HG03342 (cell line): Measurements from ENCODE around the gene INHBA.

Experiments
- ATAC-seq: cut with Tn5 transposase; IDR thresholded peaks from one replicate; pipeline ENCODE4 v1.9.1; 2021; ENCODE audit warnings: mild to moderate bottlenecking, moderate library complexity; ENCODE audit not compliant: unreplicated experiment

The INHBA gene

DNA sequence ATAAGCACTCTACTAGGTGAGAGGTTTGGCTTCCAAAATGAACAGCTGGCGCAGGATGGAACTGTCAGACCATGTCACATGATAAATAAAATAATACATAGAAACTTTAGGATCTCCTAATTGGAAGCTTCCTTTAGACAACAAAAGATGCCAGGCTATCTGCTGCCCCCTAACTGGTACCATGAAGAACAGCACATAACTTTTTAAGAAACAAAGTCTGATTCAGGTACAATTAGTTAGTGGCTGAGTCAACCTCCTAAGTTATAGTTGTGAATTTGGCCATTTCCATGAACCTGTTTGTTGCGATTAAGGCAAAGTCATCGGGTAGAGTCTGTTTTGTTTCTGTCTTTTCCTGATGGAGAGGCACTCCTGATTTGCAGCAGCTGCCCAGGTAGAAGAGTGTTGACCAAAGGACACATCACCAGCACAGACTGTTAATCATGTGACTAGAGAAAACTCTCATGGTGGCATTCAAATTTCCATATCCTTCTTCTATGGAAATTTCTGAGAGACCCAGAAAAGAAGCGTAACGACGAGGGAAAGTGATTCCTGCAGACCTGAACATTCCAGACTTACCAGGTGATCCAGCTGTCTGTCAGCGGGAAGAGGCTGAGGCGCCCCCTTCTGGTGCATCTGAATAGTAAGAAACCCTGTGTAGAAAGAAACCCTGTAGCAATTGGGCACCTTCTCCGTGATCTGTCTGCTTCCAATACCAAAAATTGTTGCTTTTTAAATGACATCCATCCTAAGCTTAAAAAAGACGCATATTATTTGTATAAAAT is 8.6 kb upstream of the INHBA start:
- no peak for ATAC-seq

DNA sequence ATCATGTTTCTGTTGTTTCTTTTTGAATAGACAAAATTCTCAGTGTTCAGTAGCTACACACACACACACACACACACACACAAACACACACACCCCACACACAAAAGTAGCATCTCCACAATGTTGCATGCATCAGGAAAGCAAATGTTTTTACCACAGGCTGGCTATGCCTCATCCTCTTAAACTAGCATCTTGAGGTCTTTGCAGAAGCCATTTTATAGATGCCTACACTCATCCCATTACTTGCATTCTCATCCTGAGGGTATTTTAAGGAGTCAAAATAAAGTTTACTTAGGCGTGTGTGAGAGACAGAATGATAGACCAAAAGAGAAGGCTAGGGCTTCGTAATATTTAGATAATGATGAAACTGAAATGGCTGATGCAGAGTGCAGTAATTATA is 7.9 kb upstream of the INHBA start:
- ATAC-seq, result no peak

DNA sequence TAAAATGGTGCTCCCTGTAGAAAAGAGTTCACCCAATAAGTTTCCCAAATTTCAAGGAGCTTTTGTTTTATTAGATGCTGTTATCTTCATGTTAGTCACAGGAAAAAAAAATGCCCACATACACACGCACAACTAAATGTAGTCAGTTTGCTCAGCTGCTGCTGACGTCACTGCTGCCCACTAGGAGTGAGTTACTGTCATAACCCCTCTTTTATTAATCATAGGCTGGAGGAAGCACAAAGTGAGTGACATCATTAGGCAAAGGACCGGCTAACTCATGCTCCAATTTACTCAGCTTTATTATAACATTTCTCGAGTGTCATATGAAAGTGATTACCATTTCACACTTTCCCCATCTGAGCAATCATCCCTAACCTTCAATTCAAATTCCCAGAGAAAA is 6.7 kb upstream of the INHBA start:
- ATAC-seq, result no peak

DNA sequence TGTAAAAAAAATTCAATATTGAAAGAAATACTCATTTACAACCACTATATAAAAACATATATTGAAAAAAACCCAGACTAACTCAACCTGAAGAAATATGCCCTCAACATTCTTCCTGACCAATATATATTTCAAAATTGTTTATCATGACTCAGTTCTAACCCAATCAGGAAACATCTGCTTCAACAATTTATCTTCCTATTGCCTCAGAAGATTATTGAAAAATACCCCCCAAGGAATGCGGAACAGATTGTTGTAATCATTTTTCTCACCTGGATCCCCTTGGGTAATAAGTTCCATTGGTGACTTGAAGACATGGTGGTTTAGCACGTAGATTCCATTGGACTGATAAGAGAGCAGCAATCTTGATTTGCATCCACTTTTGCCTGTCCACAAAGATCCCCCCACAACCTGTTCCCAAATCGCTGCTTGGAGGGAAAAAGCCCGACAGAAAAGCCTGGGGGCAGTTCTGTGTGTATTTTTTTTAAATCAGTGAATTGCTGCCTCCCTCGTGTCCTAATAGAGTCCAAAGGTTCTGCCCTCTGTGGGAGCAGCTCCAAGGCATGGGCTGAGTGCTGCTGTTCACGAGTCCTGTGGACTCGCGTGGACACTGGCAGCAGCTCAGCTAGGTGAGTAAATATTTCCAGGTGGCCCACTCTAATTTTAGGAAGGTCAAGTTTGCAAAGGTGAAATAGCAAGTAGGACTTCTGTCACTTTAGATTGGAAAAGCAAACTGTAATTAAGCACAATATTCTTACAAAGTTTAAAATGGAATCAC is 5.9 kb upstream of the INHBA start:
- ATAC-seq, result no peak

DNA sequence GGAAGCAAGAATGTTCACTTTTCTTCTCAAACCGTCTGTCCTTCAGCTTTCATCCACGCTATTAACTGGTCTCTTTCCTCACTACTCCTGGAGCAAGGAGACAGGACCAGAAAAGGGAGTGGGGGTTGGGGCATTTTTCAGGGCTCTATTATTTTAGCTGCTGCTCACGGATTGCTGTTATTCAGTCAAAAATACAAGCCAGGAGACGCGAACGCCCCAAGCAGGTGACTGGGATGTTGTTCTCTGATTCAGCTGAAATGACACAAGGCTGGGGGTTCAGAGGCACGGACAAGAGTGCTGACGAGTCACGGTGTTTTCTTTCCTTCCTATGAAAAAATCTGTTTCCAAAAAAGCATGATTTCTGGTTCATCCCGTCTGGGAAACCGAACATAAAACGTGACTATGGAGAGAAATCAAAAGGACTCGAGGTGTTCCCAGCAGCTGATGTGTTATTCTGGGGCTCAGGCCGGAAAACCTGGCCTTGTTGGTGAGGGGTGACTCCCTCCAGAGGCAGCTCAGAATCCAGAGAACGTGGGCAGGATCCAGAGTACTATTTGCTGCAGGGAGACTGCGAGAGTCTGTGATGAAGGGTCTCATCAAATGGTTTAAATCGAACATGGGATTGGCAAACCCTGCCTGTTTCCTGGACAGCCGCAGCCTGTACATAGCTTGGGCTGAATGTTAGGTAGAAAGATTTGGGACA is 3.5 kb upstream of the INHBA start:
- no peak for ATAC-seq

DNA sequence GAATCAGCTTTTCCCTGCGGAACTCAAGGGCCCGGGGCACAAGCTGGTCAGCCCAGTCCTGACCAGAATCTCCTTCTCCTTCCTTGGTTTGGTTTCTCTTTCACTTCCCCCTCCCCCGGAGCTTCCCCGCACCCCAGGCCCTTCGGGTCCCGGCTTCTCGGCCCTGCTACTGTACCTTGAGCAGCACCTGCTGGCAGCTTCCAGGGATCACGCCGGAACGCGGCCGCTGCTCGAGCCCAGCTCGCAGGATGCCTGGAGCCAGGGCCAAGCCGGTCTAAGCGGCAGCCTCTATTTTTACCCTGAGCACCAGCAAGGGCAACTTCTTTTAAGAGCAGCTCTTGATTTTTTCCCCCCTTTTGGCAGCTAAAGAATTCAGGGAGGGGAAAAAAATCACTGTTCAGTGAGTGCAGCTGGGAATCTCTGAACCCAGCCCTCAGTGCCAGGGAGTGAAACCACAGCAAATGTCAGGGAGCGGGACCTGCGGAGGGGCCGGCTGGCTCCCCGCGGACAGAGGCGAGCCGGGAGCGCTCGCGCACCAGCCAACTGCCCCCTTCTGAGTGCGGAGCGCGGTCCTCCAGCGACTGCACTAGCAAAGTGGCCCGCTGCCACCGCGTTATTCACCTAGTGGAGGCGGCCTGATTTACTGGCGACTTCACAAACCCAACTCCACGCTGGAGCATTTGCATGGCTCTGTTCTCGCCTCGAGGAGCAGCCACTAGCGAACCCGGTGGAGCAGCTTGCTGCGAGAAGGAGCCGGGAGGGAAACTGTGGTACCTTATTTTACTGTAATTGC is 2.4 kb upstream of the INHBA start:
- ATAC-seq, result peak; percentile 96

DNA sequence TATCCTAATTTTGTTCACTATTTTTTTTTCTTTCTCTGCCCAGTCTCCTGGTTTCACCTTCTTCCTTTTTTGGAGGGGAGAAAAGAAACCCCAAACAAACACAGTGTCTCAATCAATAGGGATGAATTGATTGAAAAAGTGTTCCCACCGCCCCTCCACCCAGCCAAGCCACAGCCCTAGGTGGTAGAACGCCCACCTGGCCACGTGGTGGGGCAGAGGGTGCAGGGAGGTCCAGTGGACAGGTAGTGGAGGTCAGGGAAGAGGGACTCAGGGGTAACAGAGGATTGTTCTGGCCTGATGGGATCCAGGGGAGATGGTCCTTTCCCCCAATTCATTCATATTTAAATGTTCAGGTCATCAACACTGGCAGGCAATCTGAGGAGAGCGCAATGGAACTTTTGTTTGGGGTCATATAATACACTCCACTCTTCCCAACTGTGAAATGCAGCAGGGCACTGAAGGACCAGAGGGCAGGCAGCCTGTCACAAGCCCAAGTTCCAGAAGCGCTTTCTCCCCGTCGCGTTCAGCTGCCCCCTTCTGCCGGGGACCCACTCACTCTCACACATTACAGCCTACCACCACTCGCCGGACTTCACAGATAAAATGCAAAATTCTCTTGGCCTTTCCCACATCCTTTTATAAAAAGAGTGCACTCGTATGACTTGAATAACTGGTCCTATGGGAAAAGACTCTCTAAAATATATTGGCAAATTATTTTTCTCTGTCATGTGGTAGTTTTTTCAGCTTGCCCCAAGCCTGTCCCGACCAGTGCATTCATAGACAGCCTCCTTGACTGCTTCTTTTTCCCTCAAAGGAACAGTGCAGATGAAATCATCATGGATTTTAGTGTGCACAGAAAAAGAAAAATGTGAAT is 1.6 kb downstream of the INHBA start:
- no peak for ATAC-seq

DNA sequence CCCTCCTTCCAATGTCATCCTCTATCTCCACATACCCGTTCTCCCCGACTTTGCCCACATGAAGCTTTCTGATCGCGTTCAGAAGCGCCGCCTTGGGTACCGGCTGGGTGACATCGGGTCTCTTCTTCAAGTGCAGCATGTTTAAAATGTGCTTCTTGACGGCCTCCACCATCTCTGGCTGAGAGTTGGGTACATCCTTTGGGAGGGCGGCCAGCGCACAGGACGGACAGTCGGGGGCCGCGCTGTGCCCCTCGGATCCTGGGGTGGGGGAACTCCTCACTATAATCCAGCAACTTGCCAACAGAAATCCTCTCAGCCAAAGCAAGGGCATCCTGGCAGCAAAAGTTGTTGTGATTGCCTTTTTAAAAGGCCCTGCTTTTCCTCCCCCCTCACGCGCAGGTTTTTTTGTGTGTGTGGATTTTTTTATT is 2.8 kb downstream of the INHBA start:
- ATAC-seq, result no peak

DNA sequence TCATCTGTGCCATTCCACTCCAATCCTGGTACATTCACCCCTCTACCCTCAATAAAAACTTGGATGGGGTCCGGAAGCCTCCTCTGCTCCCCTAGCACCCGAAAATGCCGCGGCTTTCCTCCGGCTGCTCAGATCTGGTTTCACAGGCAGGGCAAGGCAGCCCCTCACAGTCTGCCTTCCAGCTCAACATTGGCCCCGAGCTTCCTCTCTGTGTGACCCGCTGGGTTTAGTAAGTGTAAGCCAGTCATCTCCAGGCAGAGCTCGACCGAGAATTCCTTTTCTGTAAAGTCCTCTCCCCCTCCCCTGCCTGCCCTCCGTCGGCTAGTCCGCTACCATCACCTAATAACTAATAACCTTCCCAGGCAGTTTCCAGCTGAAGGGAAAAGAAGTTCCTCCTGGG is 3.4 kb downstream of the INHBA start:
- ATAC-seq, result no peak

DNA sequence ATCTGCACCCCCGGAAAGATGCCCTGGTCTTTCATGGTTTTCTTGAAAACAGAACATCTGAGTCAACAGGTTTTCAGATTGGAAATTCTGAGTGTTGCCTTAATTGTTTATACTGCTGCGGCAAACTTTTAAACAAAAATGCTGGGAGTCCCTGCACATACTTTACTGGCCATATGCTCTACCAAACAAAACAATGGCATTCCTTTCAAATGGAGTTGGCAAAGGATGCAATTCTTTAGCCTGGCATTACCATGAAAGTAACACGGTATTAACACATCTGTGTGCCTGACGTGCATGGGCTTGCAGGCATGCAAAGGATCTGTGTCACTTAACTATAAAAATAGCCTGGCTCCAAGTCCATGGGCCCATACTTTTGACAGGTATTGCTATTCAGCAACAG is 4.2 kb downstream of the INHBA start:
- ATAC-seq, result no peak

DNA sequence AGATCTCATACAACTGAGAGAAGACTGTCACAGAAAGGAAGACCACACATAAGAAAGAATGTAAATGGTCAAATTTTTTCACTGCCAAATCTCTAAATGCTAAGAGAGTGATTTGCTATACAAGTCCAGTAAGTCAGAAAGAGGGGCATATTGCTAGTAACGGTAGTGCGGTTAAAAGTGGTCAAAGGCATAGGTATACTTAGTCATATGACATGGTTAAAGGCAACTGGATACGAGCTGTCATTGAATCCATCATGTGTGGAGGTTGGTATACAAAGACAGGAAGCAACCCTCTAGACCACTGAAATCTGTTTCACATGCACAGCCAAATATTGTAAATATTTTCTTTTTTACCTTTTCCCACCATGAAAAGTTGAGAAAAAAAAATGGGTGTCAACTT is 4.8 kb downstream of the INHBA start:
- ATAC-seq, result no peak

DNA sequence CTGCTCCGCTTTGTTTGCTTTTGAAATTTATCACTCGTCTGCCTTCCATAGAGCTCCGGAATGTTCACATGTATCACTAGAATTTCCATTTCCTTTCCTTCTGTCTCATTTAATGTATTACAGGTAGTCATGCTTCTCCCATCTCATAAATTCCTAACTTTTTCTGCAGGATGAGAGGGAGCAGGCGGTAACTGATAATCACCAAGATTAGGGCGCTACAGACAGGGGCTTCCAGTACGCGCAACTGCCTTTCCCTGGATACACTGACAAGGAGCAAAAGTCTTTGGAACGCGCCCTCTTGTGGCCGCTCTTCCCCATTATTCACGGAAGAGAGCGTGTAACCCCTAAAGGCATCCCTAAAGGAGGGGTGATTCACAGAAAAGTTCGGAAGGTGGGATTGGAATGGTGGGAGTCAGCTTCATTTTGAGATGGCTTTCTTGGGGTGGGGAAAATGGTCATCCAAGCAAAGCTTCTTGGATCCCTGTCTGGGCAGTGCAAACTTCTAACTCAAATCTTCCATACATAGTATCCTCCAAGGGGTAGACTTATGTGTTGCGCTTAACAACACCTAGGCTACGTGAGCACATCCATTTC is 6.5 kb downstream of the INHBA start:
- ATAC-seq, result peak; percentile 77

DNA sequence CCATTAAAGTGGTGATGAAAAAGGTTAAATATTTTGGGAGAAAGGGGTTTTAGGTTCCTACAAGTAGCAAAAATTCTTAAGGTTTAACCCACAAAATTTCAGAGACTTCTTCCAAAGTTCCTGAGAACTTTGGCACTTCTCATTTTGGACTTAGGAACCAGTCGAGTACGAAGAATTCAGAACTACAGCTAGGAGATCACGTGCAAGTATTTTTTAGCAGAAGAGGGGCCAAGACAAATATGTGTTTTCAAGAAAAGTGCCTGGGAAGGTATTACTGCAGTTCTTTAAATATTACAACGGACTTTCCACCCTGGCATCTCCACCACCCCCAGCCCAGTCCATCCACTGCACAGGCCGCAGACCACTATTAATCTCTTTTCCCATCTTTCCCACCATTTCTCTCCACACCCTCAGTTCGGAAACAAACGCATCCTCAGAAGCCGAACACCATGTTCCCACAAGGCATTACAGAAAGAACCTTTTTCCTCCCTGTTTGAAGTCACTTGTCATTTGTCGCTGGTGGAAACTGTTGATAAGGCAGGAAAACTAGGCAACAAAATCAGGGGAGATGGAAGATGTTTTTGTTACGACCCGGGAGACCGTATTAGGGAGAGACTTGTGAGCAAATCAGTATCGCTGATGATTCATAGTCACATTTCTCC is 7.1 kb downstream of the INHBA start:
- ATAC-seq, result no peak

DNA sequence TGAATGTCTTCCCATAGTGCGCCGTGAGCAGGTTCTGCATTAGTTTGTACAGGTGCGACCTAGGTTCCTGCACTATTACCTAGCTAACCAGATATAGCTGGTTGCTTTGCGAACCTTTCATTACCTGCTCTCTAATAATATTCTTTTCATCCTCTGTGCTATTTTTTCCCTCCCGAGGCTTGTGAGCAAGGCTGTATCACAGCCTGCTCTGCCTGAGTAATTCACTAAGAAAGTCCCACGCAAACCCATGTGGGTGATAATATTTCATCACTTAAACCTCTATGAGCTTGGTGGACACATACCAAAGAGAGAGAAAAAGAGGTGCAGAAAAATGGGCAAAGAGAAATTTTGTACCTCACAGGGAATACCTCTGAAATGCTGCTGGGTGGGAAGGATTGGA is 8.4 kb downstream of the INHBA start:
- ATAC-seq, result no peak

DNA sequence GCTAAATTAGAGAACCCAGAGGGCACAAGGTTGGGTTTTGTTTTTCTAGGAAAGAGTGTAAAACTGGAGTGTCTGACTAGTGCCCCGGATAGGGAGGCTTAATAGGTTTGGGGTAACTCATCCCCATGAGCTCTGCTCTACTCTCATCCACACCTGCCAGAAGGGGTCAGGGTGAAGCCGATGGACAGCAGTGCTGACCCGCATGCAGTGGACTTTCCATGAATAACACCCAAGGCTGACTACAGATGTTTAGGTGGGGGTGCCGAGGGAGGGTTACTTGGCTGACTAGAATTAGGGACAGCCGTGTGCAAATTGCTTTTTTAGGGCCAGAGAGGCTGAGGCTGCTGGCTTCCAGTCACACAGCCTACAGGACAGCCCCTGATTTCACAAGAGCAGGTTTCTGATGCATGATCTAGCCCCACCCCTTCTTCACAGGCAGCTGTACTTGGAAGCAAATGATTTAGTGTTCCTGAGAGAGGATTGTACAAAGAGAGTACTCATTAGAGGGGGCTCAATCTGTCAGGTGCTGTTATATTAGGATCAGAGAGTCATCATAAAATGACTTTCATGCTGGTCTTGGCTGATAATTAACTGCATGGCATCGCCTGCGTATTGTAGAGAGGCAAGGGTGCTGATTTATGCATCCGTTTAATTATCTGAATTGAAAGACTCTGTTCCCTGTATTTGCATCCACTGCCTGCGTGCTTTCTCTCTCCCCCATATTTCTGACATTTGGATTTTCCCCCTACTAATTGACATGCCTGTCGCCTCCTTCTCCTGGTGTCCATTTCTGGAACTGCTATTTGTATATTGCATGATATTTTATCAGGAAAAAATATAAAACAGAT is 9.5 kb downstream of the INHBA start:
- ATAC-seq, result no peak

DNA sequence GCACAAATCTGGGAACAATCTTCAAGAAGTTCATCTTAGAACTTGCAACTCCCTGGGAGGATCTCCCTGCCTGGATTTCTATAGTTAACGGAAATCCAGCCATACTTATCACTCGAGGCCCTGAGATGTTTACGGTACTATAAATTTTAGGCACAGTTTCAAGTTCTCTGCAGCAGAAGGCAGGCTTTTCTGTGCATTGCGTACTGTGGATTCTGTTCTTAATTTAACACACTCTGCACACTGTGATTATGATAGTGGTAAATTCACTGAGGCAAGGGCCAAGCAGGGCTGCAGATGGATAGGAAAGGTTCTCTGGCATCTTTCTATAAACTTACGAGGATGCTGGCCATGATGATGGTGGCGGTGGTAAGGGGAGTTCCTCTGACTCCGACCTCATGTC is 10.6 kb downstream of the INHBA start:
- no peak for ATAC-seq

DNA sequence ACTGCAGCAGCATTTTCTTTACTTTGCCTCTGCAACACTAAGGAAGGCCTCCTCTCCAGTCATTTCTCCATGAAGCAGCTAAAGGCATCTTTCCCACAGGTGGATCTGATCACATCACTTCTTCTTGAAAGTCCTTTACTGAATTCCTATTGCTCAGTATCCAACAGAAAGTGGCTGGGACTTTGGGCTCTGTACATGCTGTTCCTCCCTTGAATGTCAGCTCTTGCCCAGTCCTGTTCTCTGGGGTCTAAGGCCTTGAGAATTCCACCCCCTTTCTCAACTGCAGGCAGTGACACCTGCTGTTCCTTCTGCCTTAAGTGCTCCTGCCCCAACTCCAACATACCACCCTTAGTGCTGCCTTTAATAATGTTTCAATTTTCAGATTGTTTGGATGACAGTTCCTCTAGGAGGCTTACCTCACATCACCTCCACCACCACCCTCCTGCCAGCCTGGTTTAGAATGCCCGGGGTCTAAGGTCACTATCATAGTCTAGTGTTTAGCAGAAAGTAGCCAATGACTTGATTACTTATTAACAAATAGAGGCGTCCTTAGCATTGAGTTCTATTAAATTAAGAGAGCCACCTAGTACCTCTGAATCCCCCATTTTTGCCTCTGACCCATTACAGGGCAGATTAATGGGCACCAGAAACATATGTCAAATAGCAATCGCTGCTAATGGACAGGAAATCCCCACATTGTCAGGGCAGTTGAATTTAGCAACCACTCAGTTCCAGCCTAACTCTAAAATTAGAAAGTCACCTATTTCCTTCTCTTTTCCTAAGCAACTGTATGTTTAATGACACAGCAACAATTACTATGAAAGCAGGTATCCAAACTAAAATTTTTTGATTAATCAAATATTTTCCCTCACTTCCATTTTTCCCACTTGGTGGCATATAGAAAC is 11.4 kb downstream of the INHBA start:
- ATAC-seq, result no peak
